Pulmonary artery endothelial cell (primary cell): ENCODE data around the gene PATJ. TPM values are rescaled to one million over a fixed set of nuclear protein-coding genes. Genes with fewer than 3 reads are reported as not detected.
"Not testable (repeated sequence)": the region's sequence is repeated elsewhere in the genome, so short reads cannot be mapped to it uniquely, and the experiment has no call there.

ENCODE experiments used
- DNase-seq: peaks from one replicate; pipeline ENCODE4 v3.0.0-alpha.2; 2011; ENCODE audit warnings: low read depth, low spot score
- total RNA-seq: library from RNA; depleted of rRNA; stranded (reverse); fragments of >200 nt; gene quantifications from 2 replicates; pipeline ENCODE4 v1.2.3, GENCODE V29; 2014

PATJ gene
- total RNA-seq = 2.9 and 4.0 TPM in 2 replicates

- no peak for DNase-seq
These were observed at the start of gene PATJ for GRCh38 chr1:61741711-61742619. Gene PATJ, plus strand, starts transcription at chr1:61742480. Its CDS starts 20,413 bp downstream, at chr1:61762893.

- no peak for DNase-seq
These were observed 42.1 kb upstream of the PATJ start for GRCh38 chr1:61699911-61700851.

- no peak for DNase-seq
These were observed 33.0 kb upstream of the PATJ start for GRCh38 chr1:61708953-61709907.

- no peak for DNase-seq
These were observed 32.4 kb upstream of the PATJ start for GRCh38 chr1:61709908-61710289.

GRCh38 chr1:61711257-61711656 lies 31.0 kb upstream of the PATJ start:
- not testable (repeated sequence) for DNase-seq

GRCh38 chr1:61711969-61712368 lies 30.3 kb upstream of the PATJ start:
- DNase-seq = no peak

GRCh38 chr1:61718996-61719663 lies 23.1 kb upstream of the PATJ start:
- DNase-seq = not testable (repeated sequence)

- no peak for DNase-seq
These were observed 17.8 kb upstream of the PATJ start for GRCh38 chr1:61724506-61724812.

- peak; percentile 66 for DNase-seq
These were observed 17.2 kb upstream of the PATJ start, which contains the start of gene TM2D1 for GRCh38 chr1:61724813-61725694. Gene TM2D1, minus strand, starts transcription at chr1:61725141. Its CDS starts 21 bp downstream, at chr1:61725120.

GRCh38 chr1:61727544-61727943 lies 14.7 kb upstream of the PATJ start:
- no peak for DNase-seq

- not testable (repeated sequence) for DNase-seq
These were observed 11.6 kb upstream of the PATJ start for GRCh38 chr1:61730679-61731078.

- no peak for DNase-seq
These were observed 9.6 kb upstream of the PATJ start for GRCh38 chr1:61732726-61733125.

GRCh38 chr1:61740751-61741700 lies 1.3 kb upstream of the PATJ start:
- no peak for DNase-seq

GRCh38 chr1:61742620-61743430 lies 545 bp downstream of the PATJ start:
- peak; percentile 10 for DNase-seq

GRCh38 chr1:61743431-61743705 lies 1.1 kb downstream of the PATJ start:
- no peak for DNase-seq

- DNase-seq = no peak
These were observed 1.7 kb downstream of the PATJ start for GRCh38 chr1:61743716-61744580.

- no peak for DNase-seq
These were observed 4.5 kb downstream of the PATJ start for GRCh38 chr1:61746813-61747212.
